A673 (cell line): ENCODE measurements around the gene PLK1. TPM values are rescaled to one million over a fixed set of nuclear protein-coding genes. Genes with fewer than 3 reads are reported as not detected.
"Not testable (repeated sequence)": the region's sequence is repeated elsewhere in the genome, so short reads cannot be mapped to it uniquely, and the experiment has no call there.

Experiments used
- Bru-seq: library from RNA; stranded (reverse); fragments of 400-500 nt; gene quantifications from one replicate; lab custom pipeline; 2021; lab: Mats Ljungman, UMichigan
- BruChase-seq, 2 experiments: library from RNA; stranded (reverse); fragments of 400-500 nt; gene quantifications; one replicate each; lab custom pipeline; 2021; lab: Mats Ljungman, UMichigan
- BruUV-seq: library from RNA; stranded (reverse); fragments of 400-500 nt; replicated peaks from 2 replicates; lab custom pipeline; 2021; lab: Mats Ljungman, UMichigan
- CTCF ChIA-PET: fragments of 300-600 bp; sonication (Branson Sonifier 250); formaldehyde crosslinking; loops from one replicate; lab custom pipeline; 2022; ENCODE audit warnings: antibody characterized with exemption; lab: Charles Lee
- POLR2A ChIA-PET: fragments of 300-600 bp; sonication (Branson Sonifier 250); formaldehyde crosslinking; loops from one replicate; lab custom pipeline; 2022; ENCODE audit warnings: antibody characterized with exemption; ENCODE audit not compliant: low non-redundant PET; lab: Charles Lee
- DNase-seq: peaks from one replicate; pipeline ENCODE4 v3.0.0-alpha.2; 2015; ENCODE audit warnings: low spot score
- H3K27ac ChIP-seq: fragments of 200-600 bp; sonication (generic); 2 replicates; pipeline ENCODE4 v1.5.1; 2016; ENCODE audit warnings: mixed run types, low read depth, mild to moderate bottlenecking, mixed read lengths, antibody characterized with exemption, low read length; ENCODE audit not compliant: poor library complexity, severe bottlenecking
- H3K27me3 ChIP-seq: fragments of 200-600 bp; sonication (generic); replicated peaks from 2 replicates; pipeline ENCODE4 v1.6.1; 2017; ENCODE audit warnings: mixed run types, low read depth, mild to moderate bottlenecking, mixed read lengths, antibody characterized with exemption, low read length; ENCODE audit not compliant: insufficient read depth, poor library complexity
- H3K36me3 ChIP-seq: fragments of 200-600 bp; sonication (generic); 2 replicates; pipeline ENCODE4 v1.6.1; 2016; ENCODE audit warnings: mixed run types, mild to moderate bottlenecking, mixed read lengths, antibody characterized with exemption, low read length; ENCODE audit not compliant: insufficient read depth, poor library complexity, severe bottlenecking
- H3K4me1 ChIP-seq: fragments of 200-600 bp; sonication (generic); 2 replicates; pipeline ENCODE4 v1.6.1; 2017; ENCODE audit warnings: mixed run types, mild to moderate bottlenecking, mixed read lengths, antibody characterized with exemption, low read length; ENCODE audit not compliant: insufficient read depth, poor library complexity, severe bottlenecking
- H3K4me3 ChIP-seq: fragments of 200-600 bp; sonication (generic); 2 replicates; pipeline ENCODE4 v1.5.1; 2016; ENCODE audit warnings: low read depth, mixed run types, mild to moderate bottlenecking, mixed read lengths, low read length; ENCODE audit not compliant: poor library complexity, severe bottlenecking
- H3K9me3 ChIP-seq: fragments of 200-600 bp; sonication (generic); 2 replicates; pipeline ENCODE4 v1.6.1; 2016; ENCODE audit warnings: mixed run types, low read depth, mild to moderate bottlenecking, mixed read lengths, antibody characterized with exemption, low read length; ENCODE audit not compliant: poor library complexity, severe bottlenecking
- EZH2 ChIP-seq: fragments of 200-600 bp; sonication (generic); IDR thresholded peaks from 2 replicates; pipeline ENCODE4 v1.6.1; 2017; ENCODE audit warnings: borderline replicate concordance, low read depth, mild to moderate bottlenecking, mixed read lengths, antibody characterized with exemption, low read length; ENCODE audit not compliant: poor library complexity, severe bottlenecking
- intact Hi-C: fragments of 100-400 bp; cut with micrococcal nuclease; formaldehyde crosslinking; loops from one replicate; pipeline ENCODE4 v1.10.0; 2022; ENCODE audit not compliant: unreplicated experiment
- long read RNA-seq: library from polyadenylated mRNA; stranded (forward); transcript quantifications from one replicate; pipeline ENCODE4 v2.0.0, GENCODE V29; 2022
- total RNA-seq: library from RNA; stranded (reverse); gene quantifications from 2 replicates; pipeline ENCODE4 v1.2.3, GENCODE V29; 2021
- TF ChIP-seq, protein P1 (sequence below): fragments of 300-800, 200-600 bp; sonication (generic); conservative IDR thresholded peaks from 2 replicates; pipeline ENCODE4 v1.5.1; 2017; ENCODE audit warnings: low read depth, mild to moderate bottlenecking, antibody characterized with exemption, low read length, moderate library complexity, mixed read lengths

PLK1 gene
- total RNA-seq = 227 and 234 TPM in 2 replicates
- Bru-seq, nascent RNA = percentile 90 among the genes with signal in this experiment
- percentile 90 among the genes with signal in this experiment for BruChase-seq, experiment 1, labeled RNA remaining after a 2-hour chase
- BruChase-seq, experiment 2, labeled RNA remaining after a 6-hour chase = percentile 96 among the genes with signal in this experiment
- long read RNA-seq, full-length matches to known transcripts = 828 of 914 reads
- long read RNA-seq, partial matches to known transcripts = 36 of 914 reads
- long read RNA-seq, other reads (novel, unspliced or antisense) = 50 of 914 reads

- Histone ChIP-seq H3K4me3 (peak within 1 kb of the TSS; percentile 88), H3K36me3 (peaks cover 38% of the 10 kb centered on the region), H3K9me3 (no peaks in the 10 kb centered on the region), H3K4me1 (peaks cover 27% of the 10 kb centered on the region), H3K27ac (peak within 1 kb of the TSS; percentile 89), H3K27me3 (no peaks in the 10 kb centered on the region)
- intact Hi-C loops = loop anchor here (2.0 kb wide), 1 partner anchor 38 kb away; the partner anchor contains the start of genes DCTN5 and PALB2
- TF ChIP-seq, protein P1, sequence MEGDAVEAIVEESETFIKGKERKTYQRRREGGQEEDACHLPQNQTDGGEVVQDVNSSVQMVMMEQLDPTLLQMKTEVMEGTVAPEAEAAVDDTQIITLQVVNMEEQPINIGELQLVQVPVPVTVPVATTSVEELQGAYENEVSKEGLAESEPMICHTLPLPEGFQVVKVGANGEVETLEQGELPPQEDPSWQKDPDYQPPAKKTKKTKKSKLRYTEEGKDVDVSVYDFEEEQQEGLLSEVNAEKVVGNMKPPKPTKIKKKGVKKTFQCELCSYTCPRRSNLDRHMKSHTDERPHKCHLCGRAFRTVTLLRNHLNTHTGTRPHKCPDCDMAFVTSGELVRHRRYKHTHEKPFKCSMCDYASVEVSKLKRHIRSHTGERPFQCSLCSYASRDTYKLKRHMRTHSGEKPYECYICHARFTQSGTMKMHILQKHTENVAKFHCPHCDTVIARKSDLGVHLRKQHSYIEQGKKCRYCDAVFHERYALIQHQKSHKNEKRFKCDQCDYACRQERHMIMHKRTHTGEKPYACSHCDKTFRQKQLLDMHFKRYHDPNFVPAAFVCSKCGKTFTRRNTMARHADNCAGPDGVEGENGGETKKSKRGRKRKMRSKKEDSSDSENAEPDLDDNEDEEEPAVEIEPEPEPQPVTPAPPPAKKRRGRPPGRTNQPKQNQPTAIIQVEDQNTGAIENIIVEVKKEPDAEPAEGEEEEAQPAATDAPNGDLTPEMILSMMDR = peak; percentile 55
- no peak for TF ChIP-seq EZH2
- DNase-seq = peak; percentile 97
- POLR2A ChIA-PET = interaction anchor here (0.6 to 1.4 kb wide), 2 partner anchors 12 to 109 kb away, joined by 4 to 6 read pairs; no protein-coding TSS in a partner anchor
- CTCF ChIA-PET = interaction anchor here (0.6 kb wide), 1 partner anchor 22 kb away, joined by 12 read pairs; no protein-coding TSS in a partner anchor
- TSS peak; percentile 43 for BruUV-seq
These were observed at the start of gene PLK1 for GRCh38 chr16:23678430-23679273. TSS of gene PLK1 (plus strand) at chr16:23678889. CDS start at chr16:23678933, 44 bp downstream.

GRCh38 chr16:23629516-23629915, 49.2 kb upstream of the PLK1 start:
- CTCF ChIA-PET = no interaction called here
- peaks cover 35% of the 10 kb centered on the region for H3K36me3 ChIP-seq
- no TSS peak for BruUV-seq
- no peaks in the 10 kb centered on the region for H3K27me3 ChIP-seq
- POLR2A ChIA-PET = no interaction called here
- H3K4me1 ChIP-seq = no peaks in the 10 kb centered on the region
- no peak overlapping the region for H3K27ac ChIP-seq
- intact Hi-C loops = no loop called here
- TF ChIP-seq EZH2 = no peak
- H3K9me3 ChIP-seq = no peaks in the 10 kb centered on the region
- DNase-seq = no peak
- no peak overlapping the region for H3K4me3 ChIP-seq

GRCh38 chr16:23631874-23632273, 46.8 kb upstream of the PLK1 start:
- intact Hi-C loops, H3K4me3 ChIP-seq, H3K27ac ChIP-seq, CTCF ChIA-PET, H3K4me1 ChIP-seq, BruUV-seq, H3K27me3 ChIP-seq, H3K9me3 ChIP-seq, DNase-seq, POLR2A ChIA-PET: not testable (repeated sequence)
- peaks cover 43% of the 10 kb centered on the region for H3K36me3 ChIP-seq

- BruUV-seq = no TSS peak
- peaks cover 33% of the 10 kb centered on the region for H3K36me3 ChIP-seq
- H3K27ac ChIP-seq = no peak overlapping the region
- H3K9me3 ChIP-seq = no peaks in the 10 kb centered on the region
- TF ChIP-seq, protein P1 = no peak
- no peak for TF ChIP-seq EZH2
- no peak for DNase-seq
- CTCF ChIA-PET = no interaction called here
- H3K27me3 ChIP-seq = no peaks in the 10 kb centered on the region
- POLR2A ChIA-PET = no interaction called here
- intact Hi-C loops = no loop called here
- H3K4me3 ChIP-seq = no peak overlapping the region
- peaks cover under 1% of the 10 kb centered on the region for H3K4me1 ChIP-seq
These were observed 44.1 kb upstream of the PLK1 start for GRCh38 chr16:23634461-23635036.
